HFFc6 (cell line): ENCODE results near the gene QDPR. TPM values are rescaled to one million over a fixed set of nuclear protein-coding genes. Genes with fewer than 3 reads are reported as not detected.
"Not testable (repeated sequence)": the region's sequence is repeated elsewhere in the genome, so short reads cannot be mapped to it uniquely, and the experiment has no call there.

Experiments used
- DNase-seq: peaks from one replicate; pipeline ENCODE4 v3.0.0-alpha.2; 2018
- H3K27ac Mint-ChIP-seq: 2 replicates; pipeline ENCODE4 v1.8.0; 2020; ENCODE audit warnings: mild to moderate bottlenecking, mixed read lengths
- H3K27me3 Mint-ChIP-seq: 2 replicates; pipeline ENCODE4 v1.8.0; 2021; ENCODE audit warnings: mild to moderate bottlenecking, moderate library complexity, mixed read lengths; ENCODE audit not compliant: insufficient read depth
- H3K36me3 Mint-ChIP-seq: 2 replicates; pipeline ENCODE4 v1.8.0; 2021; ENCODE audit warnings: low read depth, mixed read lengths
- H3K4me1 Mint-ChIP-seq: 2 replicates; pipeline ENCODE4 v1.8.0; 2020; ENCODE audit warnings: low read depth, mixed read lengths
- H3K4me3 Mint-ChIP-seq: 2 replicates; pipeline ENCODE4 v1.8.0; 2020; ENCODE audit warnings: mild to moderate bottlenecking, moderate library complexity, mixed read lengths
- H3K9me3 Mint-ChIP-seq: 2 replicates; pipeline ENCODE4 v1.8.0; 2020; ENCODE audit warnings: mild to moderate bottlenecking, mixed read lengths
- CTCF ChIP-seq: fragments of 200-600 bp; sonication (generic); IDR thresholded peaks from 2 replicates; pipeline ENCODE4 v1.5.0; 2021; ENCODE audit warnings: antibody characterized with exemption, mild to moderate bottlenecking
- total RNA-seq, 6 experiments: library from RNA; stranded (reverse); fragmentation: NEBNext Ultra II Directional; extraction: Animal tissue kit (Norgen Biotek cat#: 25700); gene quantifications; 2 replicates in 1 of 6; 3 replicates in 5 of 6; pipeline ENCODE4 v1.2.3, GENCODE V29; 2021

QDPR gene
- total RNA-seq, 6 experiments from 2014 or later = 39.0 to 49.0 (median 43.6) TPM

- Mint-ChIP-seq H3K36me3 (peaks cover 12% of the 10 kb centered on the region; the same call in 1 of the 2 replicates), H3K9me3 (peaks cover 27% of the 10 kb centered on the region), H3K27me3 (peaks cover 6% of the 10 kb centered on the region), H3K27ac (no peak overlapping the region), H3K4me3 (no peak overlapping the region), H3K4me1 (peaks cover 27% of the 10 kb centered on the region)
- peak; percentile 49 for DNase-seq
- no peak for TF ChIP-seq CTCF
These were observed 64.8 kb downstream of the QDPR start for GRCh38 chr4:17447056-17447455.

GRCh38 chr4:17442477-17442876 lies 69.4 kb downstream of the QDPR start:
- not testable (repeated sequence) for H3K4me3 Mint-ChIP-seq, DNase-seq, H3K27ac Mint-ChIP-seq, H3K27me3 Mint-ChIP-seq
- peaks cover 25% of the 10 kb centered on the region for H3K36me3 Mint-ChIP-seq
- peaks cover 41% of the 10 kb centered on the region for H3K9me3 Mint-ChIP-seq
- peaks cover 12% of the 10 kb centered on the region for H3K4me1 Mint-ChIP-seq

GRCh38 chr4:17437396-17437795 lies 74.5 kb downstream of the QDPR start:
- Mint-ChIP-seq H3K27ac (no peak overlapping the region), H3K4me1 (no peaks in the 10 kb centered on the region), H3K27me3 (peaks cover 4% of the 10 kb centered on the region), H3K4me3 (no peak overlapping the region), H3K9me3 (peaks cover 22% of the 10 kb centered on the region), H3K36me3 (peaks cover 16% of the 10 kb centered on the region; the same call in 1 of the 2 replicates)
- no peak for DNase-seq
- no peak for TF ChIP-seq CTCF

DNA sequence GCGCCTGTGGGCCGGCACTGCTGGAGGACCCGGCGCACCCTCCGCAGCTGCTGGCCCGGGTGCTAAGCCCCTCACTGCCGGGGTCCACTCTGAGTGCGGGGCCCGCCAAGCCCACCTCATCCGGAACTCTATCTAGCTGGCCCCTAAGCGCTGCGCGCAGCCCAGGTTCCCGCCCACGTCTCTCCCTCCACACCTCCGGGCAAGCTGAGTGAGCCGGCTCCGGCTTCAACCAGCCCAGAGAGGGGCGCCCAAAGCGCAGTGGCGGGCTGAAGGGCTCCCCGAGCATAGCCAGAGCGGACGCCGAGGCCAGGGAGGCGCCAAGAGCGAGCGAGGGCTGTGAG lies 75.2 kb downstream of the QDPR start:
- TF ChIP-seq CTCF = no peak
- no peaks in the 10 kb centered on the region for H3K4me1 Mint-ChIP-seq
- H3K27me3 Mint-ChIP-seq = peaks cover 7% of the 10 kb centered on the region

More for the DNA sequence above, 75.2 kb downstream of the QDPR start:
- no peak for DNase-seq
- Mint-ChIP-seq H3K27ac (no peak overlapping the region), H3K36me3 (peaks cover 9% of the 10 kb centered on the region; the same call in 1 of the 2 replicates), H3K9me3 (peaks cover 15% of the 10 kb centered on the region), H3K4me3 (no peak overlapping the region)

Other genes with a start within 250 kb of the QDPR start
- gene CLRN2, start 3.1 kb upstream of the QDPR start, total RNA-seq = not detected
- gene LAP3, start 65.1 kb upstream of the QDPR start, total RNA-seq = 10 to 100 TPM; 54.4 to 56.3 (median 55.7) TPM
- 10 to 100 TPM; 32.4 to 40.1 (median 36.4) TPM for gene MED28, start 102.6 kb upstream of the QDPR start, total RNA-seq